Measurements from ENCODE around the gene SUCNR1. TPM values are rescaled to one million over a fixed set of nuclear protein-coding genes. Genes with fewer than 3 reads are reported as not detected.
"Not testable (repeated sequence)": the region's sequence is repeated elsewhere in the genome, so short reads cannot be mapped to it uniquely, and the experiment has no call there.

SUCNR1 gene
- total and polyA plus RNA-seq, 3 experiments from 2014 or later = not detected

DNA sequence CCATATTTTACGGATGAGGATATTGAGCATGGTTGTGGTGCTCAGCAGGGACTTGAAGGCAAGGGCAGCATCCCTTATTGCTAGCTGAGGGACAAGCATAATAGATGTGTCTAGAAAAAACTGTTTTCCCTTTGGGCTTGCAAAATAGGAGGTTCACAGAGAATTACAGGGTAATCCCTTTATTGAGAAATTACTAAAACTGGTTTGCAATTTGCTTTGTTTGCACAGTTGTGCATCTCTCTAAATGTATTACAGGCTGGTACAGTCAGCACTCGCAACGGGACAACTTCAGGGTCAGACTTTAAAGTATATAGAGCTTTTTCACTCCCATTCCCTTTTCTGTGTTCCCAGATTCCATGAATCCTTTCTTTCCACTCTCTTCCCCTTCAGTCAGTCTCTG, 51.3 kb downstream of the SUCNR1 start:
- POLR2A ChIA-PET = no interaction called here
- H3K9me3 ChIP-seq (ENCODE audit: low read length) = no peaks in the 10 kb centered on the region
- Mint-ChIP-seq H3K36me3 (no peaks in the 10 kb centered on the region), H3K27ac (no peak overlapping the region), H3K27me3 (peaks cover 5 to 24% of the 10 kb centered on the region in 2 donors), H3K9me3 (no peaks in the 10 kb centered on the region), H3K4me1 (no peaks in the 10 kb centered on the region), H3K4me3 (no peak overlapping the region)
- no peaks in the 10 kb centered on the region for H3K4me1 ChIP-seq (ENCODE audit: insufficient read depth, low read length)
- no peaks in the 10 kb centered on the region for H3K36me3 ChIP-seq (ENCODE audit: insufficient read depth, low read length)
- CTCF ChIA-PET = no interaction called here
- no peak for DNase-seq
- H3K27ac ChIP-seq (ENCODE audit: low read depth, low read length) = no peak overlapping the region
- H3K27me3 ChIP-seq (ENCODE audit: insufficient read depth, low read length, poor library complexity, severe bottlenecking) = no peaks in the 10 kb centered on the region
- no peak overlapping the region for H3K4me3 ChIP-seq (ENCODE audit: low read length)

DNA sequence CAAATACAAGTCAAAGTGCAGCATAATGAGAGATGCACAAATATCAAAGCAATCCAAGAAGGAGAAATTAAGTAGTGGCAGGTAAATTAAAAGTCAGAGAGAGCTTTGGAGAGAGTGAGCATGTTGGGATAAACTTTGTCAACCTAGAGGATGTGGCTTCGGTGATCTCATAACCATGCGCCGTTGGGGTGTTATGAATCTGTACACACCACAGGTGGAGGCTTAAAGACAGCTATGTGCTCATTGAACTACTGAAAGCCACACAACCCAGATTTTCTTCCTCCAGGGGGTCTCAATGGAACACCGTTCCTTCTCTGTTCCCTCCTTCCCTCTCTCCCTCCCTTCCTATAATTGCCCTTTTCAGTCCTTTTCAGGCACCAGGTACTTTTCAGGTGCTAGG, 52.0 kb downstream of the SUCNR1 start:
- Histone ChIP-seq H3K36me3 (ENCODE audit: insufficient read depth, low read length) (no peaks in the 10 kb centered on the region), H3K4me1 (ENCODE audit: insufficient read depth, low read length) (no peaks in the 10 kb centered on the region), H3K27me3 (ENCODE audit: insufficient read depth, low read length, poor library complexity, severe bottlenecking) (no peaks in the 10 kb centered on the region), H3K27ac (ENCODE audit: low read depth, low read length) (no peak overlapping the region), H3K4me3 (ENCODE audit: low read length) (no peak overlapping the region), H3K9me3 (ENCODE audit: low read length) (no peaks in the 10 kb centered on the region)
- H3K27ac Mint-ChIP-seq = no peak overlapping the region
- no peaks in the 10 kb centered on the region for H3K9me3 Mint-ChIP-seq
- no peaks in the 10 kb centered on the region for H3K36me3 Mint-ChIP-seq
- no peak for DNase-seq
- no peaks in the 10 kb centered on the region for H3K4me1 Mint-ChIP-seq
- POLR2A ChIA-PET = no interaction called here
- peaks cover 5 to 30% of the 10 kb centered on the region in 2 donors for H3K27me3 Mint-ChIP-seq
- CTCF ChIA-PET = no interaction called here
- H3K4me3 Mint-ChIP-seq = no peak overlapping the region

DNA sequence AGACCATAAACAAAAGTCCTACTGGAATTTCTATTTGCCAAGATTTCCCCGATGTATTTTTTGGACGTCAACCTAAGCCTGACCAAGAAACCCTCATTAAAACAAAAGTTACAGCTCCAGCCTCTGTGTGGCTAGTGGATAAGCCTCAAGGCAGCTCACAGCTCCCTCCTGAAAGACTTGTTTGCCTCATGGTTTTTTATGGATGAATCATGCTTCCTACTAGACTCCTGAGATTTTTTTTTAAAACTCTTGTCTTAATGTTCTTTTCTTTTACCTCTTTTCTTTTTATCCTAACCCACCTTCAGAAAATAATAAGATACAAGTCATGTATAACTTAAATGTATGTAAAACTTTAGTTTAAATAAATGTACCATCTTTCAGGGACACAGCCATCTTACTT, 52.4 kb downstream of the SUCNR1 start:
- Mint-ChIP-seq H3K4me3 (no peak overlapping the region), H3K27me3 (peaks cover 5 to 32% of the 10 kb centered on the region in 2 donors), H3K36me3 (no peaks in the 10 kb centered on the region), H3K27ac (no peak overlapping the region), H3K4me1 (no peaks in the 10 kb centered on the region), H3K9me3 (no peaks in the 10 kb centered on the region)
- Histone ChIP-seq H3K36me3 (ENCODE audit: insufficient read depth, low read length) (no peaks in the 10 kb centered on the region), H3K4me1 (ENCODE audit: insufficient read depth, low read length) (no peaks in the 10 kb centered on the region), H3K27ac (ENCODE audit: low read depth, low read length) (no peak overlapping the region), H3K4me3 (ENCODE audit: low read length) (no peak overlapping the region), H3K27me3 (ENCODE audit: insufficient read depth, low read length, poor library complexity, severe bottlenecking) (no peaks in the 10 kb centered on the region), H3K9me3 (ENCODE audit: low read length) (no peaks in the 10 kb centered on the region)
- CTCF ChIA-PET = no interaction called here
- DNase-seq = no peak
- POLR2A ChIA-PET = no interaction called here

DNA sequence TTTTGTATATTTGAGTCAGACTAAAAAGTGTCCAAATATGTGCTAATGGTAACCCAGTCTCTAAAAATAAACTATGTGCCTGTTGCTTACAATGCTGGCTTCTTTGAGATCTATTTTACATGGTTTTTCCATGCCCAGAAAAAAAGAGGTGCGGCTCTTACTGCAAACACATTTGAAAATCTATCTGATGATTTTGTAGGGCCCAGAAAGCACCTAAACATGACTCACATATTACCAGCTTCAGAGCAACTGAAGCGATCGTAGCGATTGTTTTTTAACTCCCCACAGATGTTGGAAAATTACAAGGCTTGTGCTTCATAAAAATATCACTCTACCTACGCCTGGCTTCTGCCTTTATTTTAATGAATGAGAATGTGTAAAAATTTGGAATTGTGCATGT, 53.5 kb downstream of the SUCNR1 start:
- DNase-seq = no peak
- no peaks in the 10 kb centered on the region for H3K4me1 Mint-ChIP-seq
- H3K9me3 Mint-ChIP-seq = no peaks in the 10 kb centered on the region
- no peaks in the 10 kb centered on the region for H3K4me1 ChIP-seq (ENCODE audit: insufficient read depth, low read length)
- H3K27ac Mint-ChIP-seq = no peak overlapping the region
- H3K4me3 Mint-ChIP-seq = no peak overlapping the region
- no peaks in the 10 kb centered on the region for H3K36me3 ChIP-seq (ENCODE audit: insufficient read depth, low read length)
- H3K27ac ChIP-seq (ENCODE audit: low read depth, low read length) = no peak overlapping the region
- no peak overlapping the region for H3K4me3 ChIP-seq (ENCODE audit: low read length)
- POLR2A ChIA-PET = no interaction called here
- no peaks in the 10 kb centered on the region for H3K27me3 ChIP-seq (ENCODE audit: insufficient read depth, low read length, poor library complexity, severe bottlenecking)
- CTCF ChIA-PET = no interaction called here
- peaks cover 5 to 32% of the 10 kb centered on the region in 2 donors for H3K27me3 Mint-ChIP-seq
- H3K9me3 ChIP-seq (ENCODE audit: low read length) = no peaks in the 10 kb centered on the region
- H3K36me3 Mint-ChIP-seq = no peaks in the 10 kb centered on the region

DNA sequence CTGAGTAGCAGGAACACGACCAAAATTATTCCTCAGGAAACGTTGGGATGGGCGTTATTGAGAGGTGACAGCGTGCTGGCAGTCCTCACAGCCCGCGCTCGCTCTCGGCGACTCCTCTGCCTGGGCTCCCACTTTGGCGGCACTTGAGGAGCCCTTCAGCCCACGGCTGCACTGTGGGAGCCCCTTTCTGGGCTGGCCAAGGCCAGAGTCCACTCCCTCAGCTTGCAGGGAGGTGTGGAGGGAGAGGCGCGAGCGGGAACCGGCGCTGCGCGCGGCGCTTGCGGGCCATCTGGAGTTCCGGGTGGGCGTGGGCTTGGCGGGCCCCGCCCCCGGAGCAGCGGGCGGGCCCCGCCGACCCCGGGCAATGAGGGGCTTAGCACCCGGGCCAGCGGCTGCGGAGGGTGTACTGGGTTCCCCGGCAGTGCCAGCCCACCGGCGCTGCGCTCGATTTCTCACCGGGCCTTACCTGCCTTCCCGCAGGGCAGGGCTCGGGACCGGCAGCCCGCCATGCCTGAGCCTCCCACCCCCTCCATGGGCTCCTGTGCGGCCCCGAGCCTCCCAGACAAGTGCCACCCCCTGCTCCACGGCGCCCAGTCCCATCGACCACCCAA, 54.6 kb downstream of the SUCNR1 start:
- H3K9me3 Mint-ChIP-seq; H3K4me3 ChIP-seq (ENCODE audit: low read length); POLR2A ChIA-PET; H3K36me3 ChIP-seq (ENCODE audit: insufficient read depth, low read length); H3K27ac ChIP-seq (ENCODE audit: low read depth, low read length); H3K9me3 ChIP-seq (ENCODE audit: low read length); H3K4me1 ChIP-seq (ENCODE audit: insufficient read depth, low read length); H3K4me3 Mint-ChIP-seq; H3K27ac Mint-ChIP-seq; H3K27me3 ChIP-seq (ENCODE audit: insufficient read depth, low read length, poor library complexity, severe bottlenecking); DNase-seq; CTCF ChIA-PET; H3K4me1 Mint-ChIP-seq; H3K36me3 Mint-ChIP-seq: not testable (repeated sequence)
- H3K27me3 Mint-ChIP-seq = peaks cover 5 to 32% of the 10 kb centered on the region in 2 donors

DNA sequence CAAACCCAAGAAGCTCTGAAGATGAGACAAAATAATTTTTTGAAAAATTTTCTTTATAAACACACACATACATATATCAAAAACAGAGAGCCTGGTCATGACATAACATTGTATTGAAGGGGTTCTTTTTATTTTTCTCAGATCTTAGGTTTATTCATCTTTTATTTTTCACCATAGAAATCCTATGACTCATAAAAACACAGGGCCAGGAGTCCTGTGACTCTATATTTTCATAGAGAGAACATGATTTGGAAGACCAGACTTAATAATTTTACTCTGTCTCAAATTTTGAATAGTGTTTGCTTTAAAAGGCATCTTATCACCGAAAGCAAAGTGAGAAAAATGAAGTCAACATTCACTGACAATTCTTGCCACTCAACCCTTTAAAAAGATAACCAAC, 57.7 kb downstream of the SUCNR1 start:
- Mint-ChIP-seq H3K36me3 (peaks cover 0 to 4% (median 0%) of the 10 kb centered on the region in 3 donors), H3K4me1 (no peaks in the 10 kb centered on the region)
- CTCF ChIA-PET = no interaction called here

DNA sequence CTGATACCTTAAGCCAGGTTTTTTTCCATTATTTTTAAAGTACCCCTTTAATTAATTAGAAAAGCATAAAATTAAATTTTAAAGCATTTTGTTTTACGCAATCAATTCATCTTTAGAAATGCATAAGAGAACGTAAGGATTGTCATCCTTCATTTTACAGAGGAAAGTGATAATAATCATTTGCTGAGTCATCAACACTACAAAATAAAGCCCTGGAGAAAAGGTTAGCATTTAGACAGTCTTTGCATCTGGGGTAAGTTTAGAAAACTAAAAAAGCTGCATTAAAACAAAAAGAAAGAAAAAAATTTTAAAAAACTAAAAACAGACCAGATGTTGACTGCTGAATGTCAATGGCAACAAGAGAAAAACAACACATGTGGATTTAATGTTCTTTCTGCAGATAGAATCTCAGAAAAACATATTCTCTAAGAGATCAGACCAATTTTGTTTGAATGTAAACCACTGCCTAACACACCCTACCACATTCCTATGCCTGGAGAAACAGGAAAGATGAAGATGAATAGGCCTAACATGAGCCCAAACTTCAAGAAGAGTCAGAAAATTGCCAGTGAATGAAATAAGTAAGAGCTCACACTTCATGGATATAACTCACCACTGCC, 59.9 kb downstream of the SUCNR1 start:
- Mint-ChIP-seq H3K36me3 (peaks cover 0 to 4% (median 0%) of the 10 kb centered on the region in 3 donors), H3K27me3 (peaks cover 5 to 23% of the 10 kb centered on the region in 2 donors), H3K9me3 (no peaks in the 10 kb centered on the region), H3K4me3 (no peak overlapping the region), H3K27ac (no peak overlapping the region), H3K4me1 (no peaks in the 10 kb centered on the region)
- Histone ChIP-seq H3K27ac (ENCODE audit: low read depth, low read length) (no peak overlapping the region), H3K9me3 (ENCODE audit: low read length) (no peaks in the 10 kb centered on the region), H3K4me1 (ENCODE audit: insufficient read depth, low read length) (no peaks in the 10 kb centered on the region), H3K4me3 (ENCODE audit: low read length) (no peak overlapping the region), H3K27me3 (ENCODE audit: insufficient read depth, low read length, poor library complexity, severe bottlenecking) (no peaks in the 10 kb centered on the region), H3K36me3 (ENCODE audit: insufficient read depth, low read length) (no peaks in the 10 kb centered on the region)
- POLR2A ChIA-PET = no interaction called here
- CTCF ChIA-PET = no interaction called here
- no peak for DNase-seq

More for the DNA sequence above, 57.7 kb downstream of the SUCNR1 start:
- Histone ChIP-seq H3K4me1 (ENCODE audit: insufficient read depth, low read length) (no peaks in the 10 kb centered on the region), H3K9me3 (ENCODE audit: low read length) (no peaks in the 10 kb centered on the region), H3K27ac (ENCODE audit: low read depth, low read length) (no peak overlapping the region), H3K27me3 (ENCODE audit: insufficient read depth, low read length, poor library complexity, severe bottlenecking) (no peaks in the 10 kb centered on the region), H3K4me3 (ENCODE audit: low read length) (no peak overlapping the region), H3K36me3 (ENCODE audit: insufficient read depth, low read length) (no peaks in the 10 kb centered on the region)
- no peaks in the 10 kb centered on the region for H3K9me3 Mint-ChIP-seq
- H3K4me3 Mint-ChIP-seq = no peak overlapping the region
- peaks cover 5 to 28% of the 10 kb centered on the region in 2 donors for H3K27me3 Mint-ChIP-seq
- POLR2A ChIA-PET = no interaction called here
- no peak for DNase-seq
- H3K27ac Mint-ChIP-seq = no peak overlapping the region
